ENCODE data around the gene SLC6A19. TPM values are rescaled to one million over a fixed set of nuclear protein-coding genes. Genes with fewer than 3 reads are reported as not detected.

Gene SLC6A19
- total and polyA plus RNA-seq, 2 experiments from 2014 or later: 0.09 to 0.32 TPM

DNA sequence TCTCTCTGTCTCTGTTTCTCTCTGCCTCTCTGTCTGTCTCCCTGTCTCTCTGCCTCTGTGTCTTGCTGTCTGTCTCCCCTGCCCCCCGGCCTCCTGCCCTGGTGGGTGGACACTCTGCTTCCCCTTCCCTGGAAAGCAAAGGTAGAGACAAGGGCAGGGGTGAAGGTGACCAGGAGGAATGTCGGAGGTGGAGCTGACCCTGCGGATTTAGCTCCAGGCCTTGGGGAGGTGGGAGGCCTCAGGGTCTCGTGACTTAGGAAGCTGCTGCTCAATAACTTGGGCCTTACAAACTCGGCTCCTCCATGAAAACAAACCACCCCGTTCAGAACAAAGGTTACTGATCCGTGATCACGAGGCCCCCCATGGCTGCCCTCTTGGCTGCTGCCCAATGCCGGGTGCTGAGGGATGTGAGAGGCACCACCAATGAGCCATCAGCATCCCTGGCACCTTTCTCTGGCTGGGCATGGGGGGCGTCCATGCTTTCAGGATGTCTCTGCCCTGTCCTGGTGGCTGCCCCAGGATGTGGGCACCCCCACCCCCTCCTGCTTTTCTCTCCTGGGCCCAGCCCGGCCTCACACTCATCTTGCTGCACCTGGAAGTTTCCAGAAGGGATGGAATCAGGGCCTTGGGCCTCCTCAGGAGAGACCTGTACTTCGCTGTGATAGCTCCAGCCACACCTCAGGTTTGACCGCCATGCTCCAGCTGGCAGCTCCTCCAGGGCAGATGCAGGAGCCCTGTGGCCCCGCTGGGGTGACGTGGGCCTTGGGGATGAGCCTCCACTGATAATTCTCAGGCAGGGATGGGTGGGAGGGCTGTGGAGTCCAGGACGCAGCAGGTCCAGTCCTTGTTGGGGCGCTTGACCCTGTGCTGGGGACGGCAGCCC, 14.8 kb upstream of the SLC6A19 start:
- no peaks in the 10 kb centered on the region for H3K27me3 ChIP-seq
- no peak overlapping the region for H3K4me3 ChIP-seq
- no peak for DNase-seq (ENCODE audit: low read depth in 1 of 2, low spot score in 1 of 2)
- no peaks in the 10 kb centered on the region for H3K9me3 ChIP-seq (ENCODE audit: low read depth)
- H3K27ac ChIP-seq: peak overlapping the region; percentile 91
- peaks cover 57% of the 10 kb centered on the region for H3K4me1 ChIP-seq (ENCODE audit: low read depth)
- TF ChIP-seq, protein P1, sequence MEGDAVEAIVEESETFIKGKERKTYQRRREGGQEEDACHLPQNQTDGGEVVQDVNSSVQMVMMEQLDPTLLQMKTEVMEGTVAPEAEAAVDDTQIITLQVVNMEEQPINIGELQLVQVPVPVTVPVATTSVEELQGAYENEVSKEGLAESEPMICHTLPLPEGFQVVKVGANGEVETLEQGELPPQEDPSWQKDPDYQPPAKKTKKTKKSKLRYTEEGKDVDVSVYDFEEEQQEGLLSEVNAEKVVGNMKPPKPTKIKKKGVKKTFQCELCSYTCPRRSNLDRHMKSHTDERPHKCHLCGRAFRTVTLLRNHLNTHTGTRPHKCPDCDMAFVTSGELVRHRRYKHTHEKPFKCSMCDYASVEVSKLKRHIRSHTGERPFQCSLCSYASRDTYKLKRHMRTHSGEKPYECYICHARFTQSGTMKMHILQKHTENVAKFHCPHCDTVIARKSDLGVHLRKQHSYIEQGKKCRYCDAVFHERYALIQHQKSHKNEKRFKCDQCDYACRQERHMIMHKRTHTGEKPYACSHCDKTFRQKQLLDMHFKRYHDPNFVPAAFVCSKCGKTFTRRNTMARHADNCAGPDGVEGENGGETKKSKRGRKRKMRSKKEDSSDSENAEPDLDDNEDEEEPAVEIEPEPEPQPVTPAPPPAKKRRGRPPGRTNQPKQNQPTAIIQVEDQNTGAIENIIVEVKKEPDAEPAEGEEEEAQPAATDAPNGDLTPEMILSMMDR (IDR thresholded peaks at IDR 0.05; ENCODE audit: low read depth, low read length): no peak
- no peaks in the 10 kb centered on the region for H3K36me3 ChIP-seq

DNA sequence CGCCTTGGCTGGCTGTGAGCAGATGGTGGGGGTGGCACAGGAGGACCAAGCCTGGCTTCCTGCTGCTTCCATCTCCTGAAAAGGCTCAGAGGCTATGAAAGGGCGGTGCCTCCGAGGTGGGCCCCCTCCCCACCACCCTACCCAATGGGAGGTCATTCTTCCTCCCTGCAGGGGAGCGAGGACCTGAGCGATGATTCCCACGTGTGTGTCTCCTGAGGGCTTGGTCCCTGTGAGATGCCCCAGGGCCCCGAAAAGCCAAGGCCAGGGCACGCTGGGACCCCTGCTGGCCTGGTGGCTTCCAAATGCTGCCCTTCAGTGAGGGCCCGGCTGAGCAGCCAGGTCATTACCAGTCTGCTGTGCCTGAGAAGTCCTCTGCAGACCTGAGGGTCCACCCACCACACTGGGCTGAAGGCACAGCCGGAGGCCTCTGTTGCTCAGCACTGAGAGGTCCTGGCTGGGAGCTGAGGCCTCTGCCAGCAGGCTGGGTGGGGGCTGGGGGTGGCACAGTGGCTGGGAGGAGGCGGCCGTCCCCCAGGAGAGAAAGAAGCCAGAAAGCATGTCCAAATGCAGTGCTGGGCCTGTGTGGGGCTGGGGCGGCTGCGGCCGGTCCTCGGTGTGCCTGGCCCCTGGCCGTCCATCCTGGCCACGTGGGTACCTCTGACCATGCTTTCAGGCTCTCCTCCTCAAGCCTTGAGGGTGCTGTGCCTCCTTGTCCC, 14.0 kb upstream of the SLC6A19 start:
- TF ChIP-seq, protein P1 (IDR thresholded peaks at IDR 0.05; ENCODE audit: low read depth, low read length): no peak
- Histone ChIP-seq H3K27ac (peak overlapping the region; percentile 91), H3K4me1 (ENCODE audit: low read depth) (peaks cover 55% of the 10 kb centered on the region), H3K27me3 (no peaks in the 10 kb centered on the region), H3K9me3 (ENCODE audit: low read depth) (no peaks in the 10 kb centered on the region), H3K4me3 (no peak overlapping the region), H3K36me3 (no peaks in the 10 kb centered on the region)
- DNase-seq (ENCODE audit: low read depth in 1 of 2, low spot score in 1 of 2): no peak

DNA sequence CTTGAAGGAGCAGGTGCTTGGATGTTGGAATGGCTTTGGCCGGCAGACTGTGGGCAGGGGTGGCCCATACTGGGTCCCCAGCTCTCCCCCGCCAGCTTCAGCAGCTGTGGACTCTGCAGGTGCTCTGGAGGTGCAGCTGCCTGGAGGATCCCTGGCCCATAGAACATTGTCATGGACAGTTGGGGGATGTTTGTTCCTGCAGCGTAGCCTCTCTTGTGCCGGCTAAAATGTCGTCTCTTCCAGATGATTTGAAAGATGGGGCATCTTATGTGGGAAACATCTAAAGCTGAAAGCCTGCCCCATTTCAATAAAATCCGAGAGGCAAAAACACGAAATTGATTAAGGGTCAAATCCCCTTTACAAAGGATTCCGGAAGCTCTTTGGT, 13.5 kb upstream of the SLC6A19 start:
- no peak for DNase-seq (ENCODE audit: low read depth in 1 of 2, low spot score in 1 of 2)
- Histone ChIP-seq H3K27me3 (no peaks in the 10 kb centered on the region), H3K36me3 (no peaks in the 10 kb centered on the region), H3K4me1 (ENCODE audit: low read depth) (peaks cover 49% of the 10 kb centered on the region), H3K9me3 (ENCODE audit: low read depth) (no peaks in the 10 kb centered on the region), H3K27ac (peak overlapping the region; percentile 91), H3K4me3 (no peak overlapping the region)
- TF ChIP-seq, protein P1 (IDR thresholded peaks at IDR 0.05; ENCODE audit: low read depth, low read length): no peak

DNA sequence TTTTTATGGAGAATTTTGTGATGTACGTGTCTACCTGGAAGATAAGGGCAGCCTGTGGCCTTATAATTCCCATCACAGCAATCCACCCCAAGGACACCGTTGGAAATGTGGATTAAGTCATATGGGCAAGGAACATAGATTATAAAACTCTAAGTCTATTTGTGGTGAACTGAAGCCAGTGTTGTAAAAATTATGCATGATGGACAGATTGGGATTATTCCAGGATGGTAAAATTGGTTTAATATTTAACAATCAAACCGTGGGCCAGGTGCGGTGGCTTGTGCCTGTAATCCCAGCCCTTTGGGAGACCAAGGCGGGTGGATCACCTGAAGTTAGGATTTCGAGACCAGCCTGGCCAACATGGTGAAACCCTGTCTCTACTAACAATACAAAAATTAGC, 12.9 kb upstream of the SLC6A19 start:
- no peak for DNase-seq (ENCODE audit: low read depth in 1 of 2, low spot score in 1 of 2)

DNA sequence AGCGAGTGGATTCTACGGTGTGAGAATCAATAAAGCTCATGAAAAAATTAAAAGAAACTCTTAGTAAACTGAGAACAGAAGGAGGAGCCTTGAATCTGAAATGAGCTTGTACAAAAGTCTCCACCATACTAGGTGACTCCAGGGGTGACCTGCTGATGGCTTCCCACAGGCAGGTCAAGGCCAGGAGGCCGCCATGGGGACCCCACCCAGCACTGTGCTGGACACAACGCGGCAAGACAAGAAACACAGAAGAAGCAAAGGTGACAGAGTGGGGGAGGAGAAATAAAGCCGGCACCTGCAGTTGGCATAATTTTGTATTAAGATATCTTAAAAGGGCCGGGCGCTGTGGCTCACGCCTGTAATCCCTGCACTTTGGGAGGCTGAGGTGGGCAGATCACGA, 12.1 kb upstream of the SLC6A19 start:
- DNase-seq (ENCODE audit: low read depth in 1 of 2, low spot score in 1 of 2): no peak
- H3K9me3 ChIP-seq (ENCODE audit: low read depth): no peaks in the 10 kb centered on the region
- TF ChIP-seq, protein P1 (IDR thresholded peaks at IDR 0.05; ENCODE audit: low read depth, low read length): no peak
- H3K4me1 ChIP-seq (ENCODE audit: low read depth): peaks cover 37% of the 10 kb centered on the region
- H3K27me3 ChIP-seq: no peaks in the 10 kb centered on the region
- no peaks in the 10 kb centered on the region for H3K36me3 ChIP-seq
- no peak overlapping the region for H3K27ac ChIP-seq
- H3K4me3 ChIP-seq: no peak overlapping the region

More for the DNA sequence above, 12.9 kb upstream of the SLC6A19 start:
- Histone ChIP-seq H3K9me3 (ENCODE audit: low read depth) (no peaks in the 10 kb centered on the region), H3K27me3 (no peaks in the 10 kb centered on the region), H3K36me3 (no peaks in the 10 kb centered on the region), H3K4me3 (no peak overlapping the region), H3K27ac (no peak overlapping the region), H3K4me1 (ENCODE audit: low read depth) (peaks cover 44% of the 10 kb centered on the region)
- TF ChIP-seq, protein P1 (IDR thresholded peaks at IDR 0.05; ENCODE audit: low read depth, low read length): no peak

Measured in cardiac muscle cell (in vitro differentiated cells and primary cell).